NCI-H2196 (cell line): Measurements from ENCODE around the gene LYL1.

Experiments
- DNase-seq: peaks from one replicate; lab custom pipeline; 2025; ENCODE audit not compliant: unreplicated experiment; lab: John Stamatoyannopoulos, UW

The LYL1 gene

GRCh38 chr19:13094771-13095392 lies 7.8 kb downstream of the LYL1 start:
- DNase-seq: no peak

GRCh38 chr19:13094106-13094504 lies 8.6 kb downstream of the LYL1 start:
- no peak for DNase-seq

GRCh38 chr19:13093407-13094105 lies 9.1 kb downstream of the LYL1 start:
- DNase-seq: peak; percentile 85

GRCh38 chr19:13092606-13093235 lies 9.9 kb downstream of the LYL1 start:
- DNase-seq: no peak

GRCh38 chr19:13092158-13092543 lies 10.5 kb downstream of the LYL1 start:
- DNase-seq: no peak

- DNase-seq: no peak
Measured at GRCh38 chr19:13091400-13092157, 11.1 kb downstream of the LYL1 start.

GRCh38 chr19:13090511-13091231 lies 12.0 kb downstream of the LYL1 start:
- DNase-seq: no peak

- DNase-seq: no peak
Measured at GRCh38 chr19:13089857-13090507, 12.7 kb downstream of the LYL1 start.

GRCh38 chr19:13089139-13089856 lies 13.4 kb downstream of the LYL1 start:
- DNase-seq: no peak

GRCh38 chr19:13087795-13088537 lies 14.7 kb downstream of the LYL1 start:
- DNase-seq: no peak

GRCh38 chr19:13087295-13087694 lies 15.4 kb downstream of the LYL1 start:
- DNase-seq: no peak

GRCh38 chr19:13086341-13086740 lies 16.3 kb downstream of the LYL1 start:
- no peak for DNase-seq

GRCh38 chr19:13085666-13086065 lies 17.0 kb downstream of the LYL1 start:
- no peak for DNase-seq

- no peak for DNase-seq
Measured at GRCh38 chr19:13083627-13084026, 19.0 kb downstream of the LYL1 start.

GRCh38 chr19:13083008-13083404 lies 19.7 kb downstream of the LYL1 start:
- DNase-seq: no peak

- no peak for DNase-seq
Measured at GRCh38 chr19:13082192-13083007, 20.3 kb downstream of the LYL1 start.

GRCh38 chr19:13079542-13079986 lies 23.1 kb downstream of the LYL1 start:
- peak; percentile 35 for DNase-seq

- DNase-seq: peak; percentile 42
Measured at GRCh38 chr19:13078897-13079541, 23.6 kb downstream of the LYL1 start.
